ENCODE data around the gene ZNF22. TPM values are rescaled to one million over a fixed set of nuclear protein-coding genes. Genes with fewer than 3 reads are reported as not detected.
A peak's percentile ranks its signal among the peaks of the same experiment; 100 is the strongest.

ZNF22 gene
- total RNA-seq, 1 donor, result 21.2 TPM

- peak overlapping the region; percentile 49 for H3K4me3 ChIP-seq (ENCODE audit: low read depth, low read length)
- no peak for TF ChIP-seq CTCF (IDR thresholded peaks at IDR 0.05; ENCODE audit: insufficient read depth, low read depth, low read length)
Observed at GRCh38 chr10:44978213-44978569, 22.5 kb upstream of the ZNF22 start.

GRCh38 chr10:44978570-44979280, 22.0 kb upstream of the ZNF22 start, which contains the start of gene DEPP1:
DEPP1 (minus strand) TSS chr10:44978809; CDS start chr10:44978030, 779 bp downstream.
- H3K4me3 ChIP-seq (ENCODE audit: low read depth, low read length), result peak within 1 kb of the TSS; percentile 49
- DNase-seq (ENCODE audit: low read depth), result peak; percentile 83
- no peak for TF ChIP-seq CTCF (IDR thresholded peaks at IDR 0.05; ENCODE audit: insufficient read depth, low read depth, low read length)

More at GRCh38 chr10:44978213-44978569, 22.5 kb upstream of the ZNF22 start:
- no peak for DNase-seq (ENCODE audit: low read depth)

GRCh38 chr10:44979281-44980191, 21.2 kb upstream of the ZNF22 start:
- no peak for TF ChIP-seq CTCF (IDR thresholded peaks at IDR 0.05; ENCODE audit: insufficient read depth, low read depth, low read length)
- DNase-seq (ENCODE audit: low read depth), result no peak
- no peak overlapping the region for H3K4me3 ChIP-seq (ENCODE audit: low read depth, low read length)

GRCh38 chr10:44980309-44981171, 20.2 kb upstream of the ZNF22 start:
- DNase-seq (ENCODE audit: low read depth), result no peak
- H3K4me3 ChIP-seq (ENCODE audit: low read depth, low read length), result no peak overlapping the region
- no peak for TF ChIP-seq CTCF (IDR thresholded peaks at IDR 0.05; ENCODE audit: insufficient read depth, low read depth, low read length)

GRCh38 chr10:44981172-44982113, 19.3 kb upstream of the ZNF22 start:
- DNase-seq (ENCODE audit: low read depth), result peak; percentile 72
- H3K4me3 ChIP-seq (ENCODE audit: low read depth, low read length), result no peak overlapping the region
- TF ChIP-seq CTCF (IDR thresholded peaks at IDR 0.05; ENCODE audit: insufficient read depth, low read depth, low read length), result no peak
